HG02840 (cell line): ENCODE results near the gene NKTR.
"Not testable (repeated sequence)": the region's sequence is repeated elsewhere in the genome, so short reads cannot be mapped to it uniquely, and the experiment has no call there.

Experiments
- ATAC-seq: cut with Tn5 transposase; IDR thresholded peaks from one replicate; pipeline ENCODE4 v1.9.1; 2021; ENCODE audit warnings: mild to moderate bottlenecking, moderate library complexity, moderate number of reproducible peaks; ENCODE audit not compliant: unreplicated experiment, low FRiP score

The NKTR gene

GRCh38 chr3:42593635-42594034, 6.9 kb upstream of the NKTR start:
- ATAC-seq = no peak

- ATAC-seq = no peak
Observed at GRCh38 chr3:42595682-42596081, 4.8 kb upstream of the NKTR start.

- not testable (repeated sequence) for ATAC-seq
Observed at GRCh38 chr3:42597098-42597497, 3.4 kb upstream of the NKTR start.

- peak; percentile 18 for ATAC-seq
Observed at GRCh38 chr3:42600958-42601675, 631 bp downstream of the NKTR start.

- no peak for ATAC-seq
Observed at GRCh38 chr3:42601896-42602581, 1.6 kb downstream of the NKTR start.

- ATAC-seq = no peak
Observed at GRCh38 chr3:42602961-42603360, 2.5 kb downstream of the NKTR start.

- no peak for ATAC-seq
Observed at GRCh38 chr3:42605546-42606173, 5.2 kb downstream of the NKTR start.

GRCh38 chr3:42608581-42608980, 8.1 kb downstream of the NKTR start:
- ATAC-seq = no peak

GRCh38 chr3:42610976-42611375, 10.5 kb downstream of the NKTR start:
- no peak for ATAC-seq

- no peak for ATAC-seq
Observed at GRCh38 chr3:42612217-42612616, 11.7 kb downstream of the NKTR start.

GRCh38 chr3:42612928-42613327, 12.4 kb downstream of the NKTR start:
- no peak for ATAC-seq

- ATAC-seq = no peak
Observed at GRCh38 chr3:42613462-42613861, 13.0 kb downstream of the NKTR start.

- ATAC-seq = no peak
Observed at GRCh38 chr3:42631620-42632019, 31.1 kb downstream of the NKTR start.

- no peak for ATAC-seq
Observed at GRCh38 chr3:42632146-42632545, 31.7 kb downstream of the NKTR start.

- ATAC-seq = no peak
Observed at GRCh38 chr3:42633544-42633943, 33.1 kb downstream of the NKTR start.

GRCh38 chr3:42635111-42635510, 34.6 kb downstream of the NKTR start:
- no peak for ATAC-seq

GRCh38 chr3:42637001-42637400, 36.5 kb downstream of the NKTR start:
- no peak for ATAC-seq

GRCh38 chr3:42638339-42638842, 37.9 kb downstream of the NKTR start:
- no peak for ATAC-seq

- no peak for ATAC-seq
Observed at GRCh38 chr3:42639192-42639591, 38.7 kb downstream of the NKTR start.

GRCh38 chr3:42640129-42640528, 39.6 kb downstream of the NKTR start:
- ATAC-seq = no peak

- no peak for ATAC-seq
Observed at GRCh38 chr3:42640771-42641370, 40.4 kb downstream of the NKTR start.
